Liver (tissue), 9 donors: ENCODE measurements around the gene BCAN. TPM values are rescaled to one million over a fixed set of nuclear protein-coding genes. Genes with fewer than 3 reads are reported as not detected.

Experiments used
- DNase-seq: peaks from one replicate; pipeline ENCODE4 v3.0.0-alpha.2; 2017; ENCODE audit warnings: low spot score
- H3K27ac ChIP-seq, 2 donors: one replicate each; pipeline ENCODE4 v1.7.0; 2013; ENCODE audit warnings: inconsistent platforms in 2 of 2, low read length in 2 of 2, control low read depth in 1 of 2, low read depth in 1 of 2, mild to moderate bottlenecking in 1 of 2
- H3K27me3 ChIP-seq, 4 donors: one replicate each; pipeline versions ENCODE4 v1.6.1 to v1.7.0; 2013; ENCODE audit warnings: low read length in 3 of 4, inconsistent platforms in 1 of 4, mild to moderate bottlenecking in 1 of 4, moderate library complexity in 1 of 4; ENCODE audit not compliant: control insufficient read depth in 4 of 4, insufficient read depth in 4 of 4
- H3K36me3 ChIP-seq, 4 donors: one replicate each; pipeline versions ENCODE4 v1.6.1 to v1.7.0; 2013; ENCODE audit warnings: low read length in 3 of 4, mild to moderate bottlenecking in 3 of 4, low read depth in 1 of 4, moderate library complexity in 1 of 4; ENCODE audit not compliant: control insufficient read depth in 4 of 4, insufficient read depth in 3 of 4
- H3K4me1 ChIP-seq, 4 donors: one replicate each; pipeline versions ENCODE4 v1.6.1 to v1.7.0; 2013; ENCODE audit warnings: low read length in 3 of 4, mild to moderate bottlenecking in 3 of 4, moderate library complexity in 1 of 4; ENCODE audit not compliant: control insufficient read depth in 4 of 4, insufficient read depth in 4 of 4
- H3K4me3 ChIP-seq, 3 donors: one replicate each; pipeline versions ENCODE4 v1.6.1 to v1.7.0; 2013; ENCODE audit warnings: low read length in 3 of 3, control low read depth in 1 of 3, low read depth in 1 of 3, mild to moderate bottlenecking in 1 of 3
- H3K9ac ChIP-seq, 2 donors: one replicate each; pipeline ENCODE4 v1.7.0; 2013; ENCODE audit warnings: low read length in 2 of 2, mild to moderate bottlenecking in 2 of 2, moderate library complexity in 2 of 2, control low read depth in 1 of 2, low read depth in 1 of 2
- H3K9me3 ChIP-seq, 4 donors: one replicate each; pipeline versions ENCODE4 v1.6.1 to v1.7.0; 2013; ENCODE audit warnings: low read length in 3 of 4; ENCODE audit not compliant: control insufficient read depth in 4 of 4
- EGR1 ChIP-seq, 2 donors: IDR thresholded peaks; 2 replicates each; pipeline ENCODE4 v1.6.1; 2016 to 2018; ENCODE audit warnings: antibody characterized with exemption in 2 of 2, low read depth in 2 of 2
- GABPA ChIP-seq, 2 donors: IDR thresholded peaks in 1 of 2; conservative IDR thresholded peaks in 1 of 2; 2 replicates each; pipeline ENCODE4 v1.6.1; 2016; ENCODE audit warnings: antibody characterized with exemption in 2 of 2, mild to moderate bottlenecking in 1 of 2, moderate library complexity in 1 of 2
- JUND ChIP-seq, 2 donors: IDR thresholded peaks; 2 replicates each; pipeline ENCODE4 v1.6.1; 2016; ENCODE audit warnings: antibody characterized with exemption in 2 of 2
- NR2F2 ChIP-seq: IDR thresholded peaks from 2 replicates; pipeline ENCODE4 v1.6.1; 2016; ENCODE audit warnings: antibody characterized with exemption
- RXRA ChIP-seq, 2 donors: IDR thresholded peaks; 2 replicates each; pipeline ENCODE4 v1.6.1; 2017 to 2018; ENCODE audit warnings: antibody characterized with exemption in 2 of 2, mild to moderate bottlenecking in 1 of 2
- SP1 ChIP-seq: IDR thresholded peaks from 2 replicates; pipeline ENCODE4 v1.6.1; 2018; ENCODE audit warnings: antibody characterized with exemption, mild to moderate bottlenecking
- TAF1 ChIP-seq: conservative IDR thresholded peaks from 2 replicates; pipeline ENCODE4 v1.6.1; 2016; ENCODE audit warnings: antibody characterized with exemption, mild to moderate bottlenecking
- WGBS: extraction: QIAGEN DNeasy Blood & Tissue Kit; methylation state at CpG from one replicate; pipeline ENCODE4 v1.1.7; 2013; 5-methylcytosine and 5-hydroxymethylcytosine counted together
- polyA plus RNA-seq, 2 donors: library from polyadenylated mRNA; stranded (reverse) in 1 of 2; unstranded in 1 of 2; fragments of 200-250 nt in 1 of 2; fragments of >200 nt in 1 of 2; fragmentation: Nextera tagmentation in 1 of 2; extraction: Ambion mirVana in 1 of 2; gene quantifications; one replicate each; pipeline versions ENCODE4 v1.2.1 to v1.2.3, GENCODE V29; 2013 to 2015
- total RNA-seq, 2 donors: library from RNA; depleted of rRNA; stranded (reverse); fragments of >200 nt; gene quantifications; one replicate each; pipeline ENCODE4 v1.2.3, GENCODE V29; 2014
- TF ChIP-seq, protein P1 (sequence below): fragments of 150-350 bp; IDR thresholded peaks from 2 replicates; pipeline ENCODE4 v1.5.1; 2017; ENCODE audit warnings: improper control_type of control experiment, low read depth, low read length; ENCODE audit not compliant: missing input control
- TF ChIP-seq, protein P2 (sequence below): IDR thresholded peaks from 2 replicates; pipeline ENCODE4 v1.6.1; 2016; ENCODE audit warnings: antibody characterized with exemption, mild to moderate bottlenecking
- TF ChIP-seq, protein P3 (sequence below): IDR thresholded peaks from 2 replicates; pipeline ENCODE4 v1.6.1; 2016; ENCODE audit warnings: antibody characterized with exemption
- TF ChIP-seq, protein P4 (sequence below): IDR thresholded peaks from 2 replicates; pipeline ENCODE4 v1.6.1; 2016; ENCODE audit warnings: antibody characterized with exemption
- donor health status: healthy.
- donor health status: healthy.
- donor health status: healthy.
- donor health status: healthy.
- donor health status: healthy.

BCAN gene
- total and polyA plus RNA-seq, 4 donors: 0.02 TPM; not detected in 3

DNA sequence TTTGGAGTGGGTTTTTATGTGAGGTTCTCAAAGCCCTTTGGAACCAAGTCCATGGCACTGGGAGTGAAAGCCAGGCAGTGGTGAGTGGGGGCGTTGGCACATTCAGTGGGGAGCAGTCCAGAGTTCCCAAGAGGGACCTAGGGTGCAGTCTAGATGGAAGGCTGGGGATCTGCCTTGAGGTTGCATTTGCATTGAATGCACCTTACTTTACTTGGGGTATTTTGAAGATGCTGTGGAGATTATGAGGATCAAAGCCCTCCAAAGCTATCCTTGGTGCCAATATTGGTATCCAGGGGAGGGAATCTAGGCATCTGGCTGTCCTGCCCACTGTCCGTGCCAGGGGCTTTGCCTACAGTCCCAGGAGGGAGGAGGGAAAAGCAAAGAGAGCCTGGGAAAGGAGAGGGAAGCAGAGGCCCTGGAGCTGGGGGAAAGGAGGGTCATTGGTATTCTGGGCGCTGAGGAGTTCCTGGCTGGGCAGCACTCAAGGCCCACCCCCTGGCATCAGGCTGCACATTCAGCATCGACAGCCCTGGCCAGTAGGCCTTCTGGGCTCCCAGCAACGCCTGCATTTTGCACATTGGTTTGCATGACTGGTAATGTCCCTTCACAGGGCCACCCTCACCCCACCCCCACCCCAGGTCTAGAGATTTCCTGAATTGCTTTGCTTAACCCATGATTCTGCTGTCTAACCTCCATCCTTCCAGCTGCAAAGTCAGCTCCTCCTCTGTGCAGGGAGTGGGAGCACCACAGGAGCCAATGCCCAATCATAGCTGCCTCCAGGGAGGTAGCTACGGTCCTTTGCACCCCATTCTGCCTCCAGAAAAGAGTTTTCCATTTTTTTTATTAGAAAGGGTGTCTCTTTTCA is 843 bp upstream of the BCAN start (continued):
- TF ChIP-seq, protein P1, sequence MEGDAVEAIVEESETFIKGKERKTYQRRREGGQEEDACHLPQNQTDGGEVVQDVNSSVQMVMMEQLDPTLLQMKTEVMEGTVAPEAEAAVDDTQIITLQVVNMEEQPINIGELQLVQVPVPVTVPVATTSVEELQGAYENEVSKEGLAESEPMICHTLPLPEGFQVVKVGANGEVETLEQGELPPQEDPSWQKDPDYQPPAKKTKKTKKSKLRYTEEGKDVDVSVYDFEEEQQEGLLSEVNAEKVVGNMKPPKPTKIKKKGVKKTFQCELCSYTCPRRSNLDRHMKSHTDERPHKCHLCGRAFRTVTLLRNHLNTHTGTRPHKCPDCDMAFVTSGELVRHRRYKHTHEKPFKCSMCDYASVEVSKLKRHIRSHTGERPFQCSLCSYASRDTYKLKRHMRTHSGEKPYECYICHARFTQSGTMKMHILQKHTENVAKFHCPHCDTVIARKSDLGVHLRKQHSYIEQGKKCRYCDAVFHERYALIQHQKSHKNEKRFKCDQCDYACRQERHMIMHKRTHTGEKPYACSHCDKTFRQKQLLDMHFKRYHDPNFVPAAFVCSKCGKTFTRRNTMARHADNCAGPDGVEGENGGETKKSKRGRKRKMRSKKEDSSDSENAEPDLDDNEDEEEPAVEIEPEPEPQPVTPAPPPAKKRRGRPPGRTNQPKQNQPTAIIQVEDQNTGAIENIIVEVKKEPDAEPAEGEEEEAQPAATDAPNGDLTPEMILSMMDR: no peak
- TF ChIP-seq, protein P2, sequence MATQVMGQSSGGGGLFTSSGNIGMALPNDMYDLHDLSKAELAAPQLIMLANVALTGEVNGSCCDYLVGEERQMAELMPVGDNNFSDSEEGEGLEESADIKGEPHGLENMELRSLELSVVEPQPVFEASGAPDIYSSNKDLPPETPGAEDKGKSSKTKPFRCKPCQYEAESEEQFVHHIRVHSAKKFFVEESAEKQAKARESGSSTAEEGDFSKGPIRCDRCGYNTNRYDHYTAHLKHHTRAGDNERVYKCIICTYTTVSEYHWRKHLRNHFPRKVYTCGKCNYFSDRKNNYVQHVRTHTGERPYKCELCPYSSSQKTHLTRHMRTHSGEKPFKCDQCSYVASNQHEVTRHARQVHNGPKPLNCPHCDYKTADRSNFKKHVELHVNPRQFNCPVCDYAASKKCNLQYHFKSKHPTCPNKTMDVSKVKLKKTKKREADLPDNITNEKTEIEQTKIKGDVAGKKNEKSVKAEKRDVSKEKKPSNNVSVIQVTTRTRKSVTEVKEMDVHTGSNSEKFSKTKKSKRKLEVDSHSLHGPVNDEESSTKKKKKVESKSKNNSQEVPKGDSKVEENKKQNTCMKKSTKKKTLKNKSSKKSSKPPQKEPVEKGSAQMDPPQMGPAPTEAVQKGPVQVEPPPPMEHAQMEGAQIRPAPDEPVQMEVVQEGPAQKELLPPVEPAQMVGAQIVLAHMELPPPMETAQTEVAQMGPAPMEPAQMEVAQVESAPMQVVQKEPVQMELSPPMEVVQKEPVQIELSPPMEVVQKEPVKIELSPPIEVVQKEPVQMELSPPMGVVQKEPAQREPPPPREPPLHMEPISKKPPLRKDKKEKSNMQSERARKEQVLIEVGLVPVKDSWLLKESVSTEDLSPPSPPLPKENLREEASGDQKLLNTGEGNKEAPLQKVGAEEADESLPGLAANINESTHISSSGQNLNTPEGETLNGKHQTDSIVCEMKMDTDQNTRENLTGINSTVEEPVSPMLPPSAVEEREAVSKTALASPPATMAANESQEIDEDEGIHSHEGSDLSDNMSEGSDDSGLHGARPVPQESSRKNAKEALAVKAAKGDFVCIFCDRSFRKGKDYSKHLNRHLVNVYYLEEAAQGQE: no peak

DNA sequence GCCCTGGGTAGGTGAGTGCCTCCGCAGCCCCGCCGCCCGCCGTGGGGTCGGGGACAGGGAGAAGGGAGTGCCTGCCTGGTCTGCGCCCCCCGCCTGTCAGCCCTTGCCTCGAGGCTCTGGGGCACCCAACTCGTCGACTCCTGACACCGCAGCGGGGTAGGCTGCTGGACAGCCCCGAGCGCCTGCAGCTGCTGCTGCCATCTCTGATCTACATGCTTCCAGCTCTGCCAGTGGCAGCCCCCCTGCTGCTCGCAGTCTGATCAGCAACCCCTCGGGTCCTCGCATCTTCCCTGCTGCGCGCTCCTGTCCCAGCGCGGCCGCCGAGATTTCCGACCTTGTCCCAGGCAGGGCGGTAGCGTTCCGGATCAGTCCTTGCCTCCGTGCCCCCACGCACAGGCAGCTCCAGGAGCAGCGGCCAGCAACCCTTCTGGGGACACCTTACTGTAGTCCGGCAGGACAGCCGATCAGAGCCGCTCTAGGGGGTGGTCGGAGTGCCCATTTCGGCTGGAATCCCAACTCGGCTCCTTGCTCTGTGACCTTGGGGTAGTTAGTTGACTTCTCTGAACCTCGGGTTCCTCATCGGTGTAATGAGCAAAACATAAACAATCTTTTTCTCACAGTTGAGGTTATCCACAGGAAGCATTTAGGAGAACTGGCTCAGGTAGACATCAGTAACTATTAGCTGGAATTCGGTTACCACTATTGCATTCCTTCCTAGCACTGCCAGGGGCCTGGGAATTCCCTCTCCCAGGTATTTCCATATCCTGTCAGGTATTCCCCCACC is 540 bp downstream of the BCAN start:
- H3K9me3 ChIP-seq: no peaks in the 10 kb centered on the region
- peaks cover 0 to 6% (median 0%) of the 10 kb centered on the region in 4 donors for H3K4me1 ChIP-seq
- no peak for TF ChIP-seq SP1
- TF ChIP-seq, protein P3, sequence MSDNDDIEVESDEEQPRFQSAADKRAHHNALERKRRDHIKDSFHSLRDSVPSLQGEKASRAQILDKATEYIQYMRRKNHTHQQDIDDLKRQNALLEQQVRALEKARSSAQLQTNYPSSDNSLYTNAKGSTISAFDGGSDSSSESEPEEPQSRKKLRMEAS: no peak
- TF ChIP-seq NR2F2: no peak
- TF ChIP-seq RXRA (IDR thresholded peaks at IDR 0.05): no peak
- no peak for TF ChIP-seq EGR1 (IDR thresholded peaks at IDR 0.05; ENCODE audit: low read depth in 2 of 2)
- no peak for TF ChIP-seq GABPA (IDR thresholded peaks at IDR 0.05 in 1 of 2, conservative IDR thresholded peaks at IDR 0.05 in 1 of 2)
- TF ChIP-seq, protein P1: no peak
- TF ChIP-seq JUND (IDR thresholded peaks at IDR 0.05): no peak
- no peak for TF ChIP-seq TAF1
- TF ChIP-seq, protein P4, sequence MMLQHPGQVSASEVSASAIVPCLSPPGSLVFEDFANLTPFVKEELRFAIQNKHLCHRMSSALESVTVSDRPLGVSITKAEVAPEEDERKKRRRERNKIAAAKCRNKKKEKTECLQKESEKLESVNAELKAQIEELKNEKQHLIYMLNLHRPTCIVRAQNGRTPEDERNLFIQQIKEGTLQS: no peak
- peaks cover 5 to 18% (median 7%) of the 10 kb centered on the region in 4 donors for H3K27me3 ChIP-seq
- no peaks in the 10 kb centered on the region for H3K36me3 ChIP-seq
- H3K4me3 ChIP-seq: no peak overlapping the region
- no peak overlapping the region for H3K9ac ChIP-seq
- no peak for DNase-seq
- WGBS: 16% methylated on average over 40 of the region's 40 CpGs
- H3K27ac ChIP-seq: no peak overlapping the region
